RCC 7860 (cell line): ENCODE measurements around the gene GPR107.

ENCODE experiments used
- DNase-seq: peaks from one replicate; pipeline ENCODE4 v3.0.0-alpha.2; 2015; ENCODE audit warnings: low spot score
- FAIRE-seq: peaks from 2 replicates; lab custom pipeline; 2012; peaks lifted over from hg19 to GRCh38; lab: Jason Lieb, UNC

The GPR107 gene

DNA sequence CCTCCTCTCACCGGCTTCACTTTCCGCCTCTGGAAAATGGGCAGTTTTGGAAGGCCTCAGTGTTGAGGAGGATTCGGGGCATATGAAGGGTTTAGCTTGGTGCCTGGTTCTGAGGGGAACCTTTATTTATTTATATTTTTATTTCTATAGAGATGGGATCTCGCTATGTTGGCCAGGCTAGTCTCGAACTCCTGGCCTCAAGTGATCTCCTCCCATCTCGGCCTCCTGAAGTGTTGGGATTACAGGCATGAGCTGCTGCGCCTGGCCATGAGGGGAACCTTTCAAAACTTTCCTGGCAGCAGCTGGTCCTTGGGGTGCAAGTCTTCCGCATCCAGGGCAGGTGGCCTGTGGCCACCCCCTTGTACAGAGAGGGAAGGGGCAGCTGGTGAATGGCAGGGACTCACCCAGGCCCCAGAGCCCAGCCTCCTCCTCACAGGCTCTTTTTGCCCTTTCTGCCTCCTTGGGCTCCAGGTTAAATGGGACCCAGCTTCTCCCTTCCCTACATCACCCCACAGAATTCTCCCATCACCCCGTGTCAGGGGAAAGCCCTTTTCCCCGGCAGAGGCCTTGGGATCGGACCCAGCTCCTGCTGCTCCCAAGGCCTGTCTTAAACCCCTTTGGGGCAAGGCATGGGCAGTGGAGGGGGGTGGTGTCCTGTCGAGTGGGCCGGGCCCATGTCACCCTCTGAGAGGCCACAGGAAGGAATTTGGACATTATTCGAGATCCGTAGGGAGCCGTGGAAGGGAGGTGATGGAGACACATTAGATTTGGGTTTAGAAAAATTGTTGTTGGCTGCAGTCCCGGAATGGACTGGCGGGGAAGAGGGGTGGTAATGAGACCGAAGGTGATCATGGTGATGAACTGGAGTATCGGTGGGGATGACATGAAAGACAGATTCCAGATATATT, 124.4 kb downstream of the GPR107 start:
- DNase-seq (no peak), FAIRE-seq (no peak)

DNA sequence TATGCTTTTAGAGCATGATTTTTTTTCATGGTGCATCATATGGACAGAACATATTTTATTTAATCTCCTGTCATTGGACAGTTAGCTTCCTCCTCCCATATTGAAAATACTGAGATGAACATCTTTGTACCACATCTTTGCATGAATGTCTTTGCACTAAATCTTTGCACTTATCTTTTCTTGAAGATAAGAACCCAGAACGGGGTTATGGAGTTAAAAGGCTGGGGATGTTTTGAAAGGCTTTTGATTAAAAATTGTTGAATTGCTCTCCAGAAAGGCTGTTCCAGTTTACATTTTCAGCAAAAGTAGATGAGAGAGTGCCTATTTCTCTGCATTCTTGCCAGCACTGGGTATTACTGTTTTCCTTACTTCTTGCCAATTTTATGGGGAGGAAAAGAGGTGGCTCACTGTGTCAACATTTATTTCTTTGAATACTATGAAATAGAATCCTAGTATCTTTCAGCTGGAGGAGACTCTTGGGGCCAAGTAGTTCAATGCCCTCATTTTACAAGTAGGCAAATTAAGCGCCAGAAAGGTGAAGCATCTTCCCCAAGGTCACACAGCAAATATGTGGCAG, 125.7 kb downstream of the GPR107 start:
- FAIRE-seq: no peak

DNA sequence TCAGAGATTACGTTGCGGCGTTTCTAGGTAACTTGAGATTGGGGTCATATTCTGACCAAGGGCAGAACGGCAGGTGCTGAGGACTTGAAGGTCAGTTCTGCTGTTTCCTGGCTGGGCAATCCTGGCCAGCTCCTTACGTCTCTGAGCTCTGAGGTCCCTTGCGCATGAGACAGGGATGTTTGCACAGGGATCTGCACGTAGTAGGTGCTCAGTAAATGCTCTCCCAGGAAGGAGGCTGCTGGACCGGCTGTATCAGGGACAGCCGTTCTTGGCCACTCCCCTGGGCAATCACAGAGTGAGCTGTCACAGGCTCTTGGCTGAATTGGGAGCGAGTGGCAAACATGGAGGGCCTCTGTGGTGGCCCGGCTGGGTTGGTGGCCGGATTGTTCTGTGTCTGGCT, 126.8 kb downstream of the GPR107 start:
- no peak for DNase-seq
- no peak for FAIRE-seq

More for the DNA sequence above, 125.7 kb downstream of the GPR107 start:
- DNase-seq: no peak

DNA sequence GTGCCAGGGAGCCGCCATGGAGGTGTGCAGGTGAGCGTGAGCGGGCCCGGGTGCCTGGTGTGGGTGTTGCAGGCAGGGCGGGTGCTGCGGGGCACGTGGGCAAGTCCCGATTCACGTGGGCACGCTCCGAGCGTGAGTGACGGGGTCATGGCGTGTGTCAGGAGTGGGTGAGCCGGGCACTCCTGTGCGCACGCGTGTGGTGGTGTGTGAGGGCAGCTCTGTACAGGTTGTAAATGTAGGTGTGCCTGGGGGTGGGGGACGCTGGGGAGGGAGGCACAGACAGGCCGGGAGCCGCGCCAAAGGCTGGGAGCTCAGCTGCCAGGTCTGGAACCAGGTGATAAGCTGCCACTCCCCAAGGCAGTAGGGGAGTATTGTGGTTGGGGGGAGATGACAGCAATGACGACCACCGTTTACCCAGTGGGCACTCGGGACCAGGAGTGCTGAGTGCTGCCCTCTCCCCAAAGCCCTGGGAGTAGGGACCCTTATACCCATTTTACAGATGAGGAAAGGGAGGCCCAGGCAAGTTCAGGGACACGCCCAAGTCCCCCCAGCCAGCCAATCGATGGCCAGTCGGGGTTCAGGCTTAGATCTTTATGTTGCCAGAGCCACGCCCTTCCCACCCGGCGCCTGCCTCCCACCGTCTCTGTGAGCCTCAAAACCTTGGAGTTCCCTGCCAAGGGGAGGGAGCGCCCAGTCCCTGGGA, 128.1 kb downstream of the GPR107 start:
- no peak for FAIRE-seq

DNA sequence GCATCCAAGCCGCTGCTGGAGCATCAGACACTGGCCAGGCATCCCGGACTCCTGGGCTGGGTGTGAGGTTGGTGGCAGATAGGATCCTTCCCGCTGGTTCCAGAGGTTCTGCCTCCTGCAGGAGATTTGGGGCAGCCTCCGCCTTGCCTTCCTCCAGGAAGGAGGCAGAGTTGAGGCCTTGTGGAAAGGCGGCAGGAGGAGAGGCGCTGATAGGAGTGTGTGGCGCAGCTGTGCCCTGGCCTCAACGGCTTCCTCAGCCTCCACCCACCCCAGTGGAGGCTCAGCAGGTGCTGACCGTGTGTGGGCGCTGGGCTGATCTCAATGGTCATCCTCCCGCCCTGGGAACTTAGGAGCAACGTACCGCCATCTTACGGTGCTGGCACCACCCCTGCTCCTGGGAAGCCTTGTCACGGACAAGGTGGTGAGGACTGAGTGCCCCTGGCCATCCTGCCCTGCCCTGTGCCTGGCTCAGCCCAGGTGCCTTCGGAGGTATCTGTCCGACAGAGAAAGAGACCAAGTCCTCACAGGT, 128.7 kb downstream of the GPR107 start:
- no peak for FAIRE-seq

More for the DNA sequence above, 128.1 kb downstream of the GPR107 start:
- no peak for DNase-seq

DNA sequence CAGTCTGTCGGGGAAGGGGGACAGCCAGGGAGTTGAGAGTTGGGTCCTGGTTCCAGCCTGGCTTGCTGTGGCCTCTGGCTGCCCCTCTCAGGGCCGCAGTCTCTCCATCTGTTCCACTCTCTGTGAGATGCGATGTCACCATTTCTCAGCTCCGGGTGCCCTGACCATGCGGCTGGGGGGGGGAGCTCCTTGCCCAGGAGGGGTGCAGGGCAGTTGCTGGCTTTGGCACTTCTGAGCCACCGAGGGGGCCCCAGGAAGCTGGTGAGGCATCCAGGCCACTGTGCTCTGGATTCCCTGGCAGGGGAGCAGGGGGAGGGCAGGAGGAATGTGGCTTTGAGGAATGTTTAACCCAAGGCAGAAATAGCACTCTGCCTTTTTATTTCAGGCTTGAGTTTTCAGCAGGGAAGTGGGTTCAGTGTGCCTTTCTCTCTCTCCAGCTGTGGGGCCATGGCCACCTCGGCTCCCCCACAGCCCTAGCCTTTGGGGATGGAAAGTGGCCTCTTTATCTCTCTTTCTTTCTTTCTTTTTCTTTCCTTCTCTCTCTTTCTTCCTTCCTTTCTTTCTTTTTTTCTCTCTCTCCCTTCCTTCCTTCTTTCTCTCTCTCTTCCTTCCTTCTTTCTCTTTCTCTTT, 129.5 kb downstream of the GPR107 start:
- peak; percentile 95 for FAIRE-seq
- peak; percentile 85 for DNase-seq

More for the DNA sequence above, 128.7 kb downstream of the GPR107 start:
- no peak for DNase-seq

DNA sequence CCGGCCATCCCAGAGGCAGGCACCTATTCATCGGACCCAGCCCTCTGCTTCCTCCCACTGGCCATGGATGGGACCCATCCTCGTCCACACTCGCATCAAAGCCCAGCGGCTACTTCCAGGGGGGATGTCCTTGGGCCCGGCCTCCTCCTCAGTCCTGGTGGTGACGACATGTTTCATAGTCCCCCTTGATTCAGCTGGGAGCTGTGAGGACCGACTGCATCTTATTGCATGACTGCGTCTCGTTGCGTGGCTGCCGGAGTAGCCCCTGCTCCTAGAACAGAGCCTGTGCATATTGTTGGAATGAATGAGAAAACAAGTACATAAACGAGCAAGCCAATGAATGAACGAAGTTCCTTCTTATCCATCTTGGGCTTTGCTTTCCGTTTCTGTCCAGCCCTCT, 131.3 kb downstream of the GPR107 start:
- DNase-seq (no peak), FAIRE-seq (no peak)

DNA sequence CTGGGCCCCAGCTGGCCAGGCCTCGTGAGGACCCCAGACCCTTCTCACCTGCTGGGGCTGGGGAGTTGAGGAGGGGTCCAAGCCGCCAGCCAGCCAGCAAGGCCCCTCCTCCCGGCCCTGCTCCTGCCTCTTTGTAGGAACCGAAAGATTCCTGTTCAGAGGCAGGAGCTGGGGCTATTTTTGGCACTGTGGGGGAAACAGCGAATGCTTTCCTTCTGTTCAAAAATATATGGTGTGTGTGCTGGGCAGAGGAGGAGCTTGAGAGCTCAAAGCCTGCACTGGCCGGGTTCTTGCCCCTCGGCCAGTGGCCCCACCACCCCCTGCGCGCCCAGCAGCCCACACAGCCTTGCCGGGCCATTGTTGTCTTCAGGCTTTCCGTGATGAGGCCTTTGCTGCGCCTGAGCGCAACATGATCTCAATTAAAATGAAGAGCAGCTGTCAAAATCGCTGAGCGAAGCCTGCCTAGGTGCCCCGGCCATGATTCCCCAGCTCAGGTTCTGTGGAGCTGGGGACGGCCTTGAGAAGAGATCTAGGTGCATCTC, 131.9 kb downstream of the GPR107 start:
- DNase-seq: no peak
- no peak for FAIRE-seq

DNA sequence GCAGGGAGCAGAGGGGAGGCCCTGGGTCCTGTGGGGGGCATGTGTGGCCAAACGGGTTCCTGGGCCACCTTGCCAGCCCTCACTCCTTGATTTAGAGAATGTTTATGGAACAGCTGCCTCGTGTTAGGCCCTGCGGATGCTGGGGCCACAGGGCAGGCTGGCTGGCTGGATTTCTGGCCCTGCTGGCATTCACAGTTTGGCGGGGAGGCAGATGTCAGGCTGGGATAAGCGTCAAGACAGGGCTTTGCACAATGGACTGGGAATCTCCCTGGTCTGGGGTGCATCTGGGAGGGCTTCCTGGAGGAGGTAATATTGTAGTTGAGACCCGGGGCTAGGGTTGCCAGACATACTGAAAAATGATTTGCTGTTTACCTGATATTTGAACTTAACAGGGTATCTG, 132.3 kb downstream of the GPR107 start:
- DNase-seq (no peak), FAIRE-seq (no peak)

DNA sequence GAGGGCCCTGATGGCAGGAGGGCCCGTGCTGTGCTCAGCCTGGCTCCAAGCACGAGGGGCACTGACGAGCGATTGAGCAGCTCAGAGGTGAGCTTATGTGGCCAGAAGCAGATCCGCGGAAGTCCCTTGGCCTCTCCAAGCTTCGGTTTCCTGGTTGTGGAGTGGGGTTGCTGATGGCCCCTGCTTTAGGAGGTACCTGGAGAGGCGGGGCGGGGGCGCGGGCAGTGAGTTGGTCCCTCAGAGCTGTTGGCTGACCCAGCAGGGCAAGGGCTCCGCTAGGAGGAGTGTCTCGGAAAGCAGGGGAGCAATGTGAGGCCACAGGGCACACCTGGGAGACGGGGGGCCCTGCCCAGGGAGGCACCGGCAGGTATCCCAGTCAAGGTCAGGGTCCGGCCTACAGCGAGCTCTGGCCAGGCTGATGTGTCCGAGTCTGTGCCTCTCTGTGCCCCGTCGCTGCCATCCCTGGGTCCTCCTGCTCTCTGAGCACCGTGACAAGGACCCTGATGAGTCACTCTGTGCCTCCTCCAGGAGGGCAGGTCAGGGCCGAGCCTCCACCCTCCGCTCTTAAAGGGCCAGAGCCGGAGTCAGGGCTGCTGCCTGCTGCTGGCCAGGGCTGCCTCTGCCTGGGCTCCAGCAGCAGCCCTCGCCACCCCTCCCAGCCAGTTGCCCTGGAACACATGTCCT, 133.3 kb downstream of the GPR107 start:
- FAIRE-seq: peak; percentile 82
- peak; percentile 82 for DNase-seq

DNA sequence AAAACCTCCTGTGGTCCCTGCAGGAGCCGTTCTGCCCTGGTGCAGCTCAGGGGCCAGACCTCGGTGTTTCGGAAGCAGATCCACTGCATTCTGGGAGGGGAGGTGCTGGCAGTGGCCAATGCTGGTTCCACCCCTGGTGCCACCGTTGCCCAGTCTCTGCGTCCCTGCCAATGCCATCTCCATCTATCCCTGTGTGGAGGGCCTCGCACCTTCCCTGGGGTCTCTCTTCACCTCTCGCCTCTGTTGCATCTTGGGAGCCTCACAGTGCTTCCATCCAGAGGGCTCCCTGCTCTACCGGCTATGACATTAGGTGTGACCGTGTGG, 133.8 kb downstream of the GPR107 start:
- no peak for FAIRE-seq
- DNase-seq: no peak

DNA sequence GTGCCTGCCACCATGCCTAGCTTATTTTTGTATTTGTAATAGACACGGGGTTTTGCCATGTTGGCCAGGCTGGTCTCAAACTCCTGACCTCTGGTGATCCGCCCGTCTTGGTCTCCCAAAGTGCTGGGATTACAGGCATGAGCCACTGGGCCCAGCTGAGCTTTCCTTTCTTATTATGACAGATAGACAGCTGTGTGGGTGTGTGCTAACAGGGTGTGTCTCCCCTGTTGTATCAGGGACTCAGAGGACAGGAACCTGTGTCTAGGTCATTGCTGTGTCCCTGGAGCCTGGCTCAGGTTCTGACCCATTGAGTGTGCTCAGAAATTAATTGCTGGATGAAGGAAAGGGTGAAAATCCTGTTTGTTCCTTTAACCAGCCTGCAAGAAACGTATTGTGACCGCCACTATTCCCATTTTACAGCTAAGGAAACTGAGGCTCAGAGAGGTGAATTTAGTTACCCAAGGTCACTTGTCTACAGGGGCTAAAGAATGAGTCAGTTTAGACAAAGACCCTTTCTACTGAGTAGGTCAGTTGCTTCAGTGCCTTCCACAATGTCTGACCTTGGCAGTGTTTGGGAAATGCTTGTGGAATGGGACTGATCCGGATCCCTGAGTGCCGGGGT, 135.3 kb downstream of the GPR107 start:
- DNase-seq: no peak
- FAIRE-seq: no peak
